Measurements from ENCODE around the gene RACGAP1. TPM values are rescaled to one million over a fixed set of nuclear protein-coding genes. Genes with fewer than 3 reads are reported as not detected.

The RACGAP1 gene
- total and polyA plus RNA-seq, 2 of the 4 experiments (the other 2 are of a cell fraction), result 37.9 to 110 TPM

GRCh38 chr12:49967777-49968250 is 57.5 kb downstream of the RACGAP1 start:
- Histone ChIP-seq H2BK120ac (ENCODE audit: low read depth, low read length) (no peak overlapping the region), H3K18ac (ENCODE audit: low read depth, low read length) (no peak overlapping the region), H3K27ac (ENCODE audit: insufficient read depth, low read length) (no peak overlapping the region), H2AFZ (replicated peaks; ENCODE audit: low read length, poor library complexity) (peak overlapping the region; percentile 95), H4K20me1 (ENCODE audit: insufficient read depth, low read length) (no peaks in the 10 kb centered on the region), H3K79me1 (ENCODE audit: low read depth in 1 of 2, low read length in 2 of 2) (no peaks in the 10 kb centered on the region), H2AK9ac (replicated peaks; ENCODE audit: low read depth, low read length, poor library complexity) (peak overlapping the region; percentile 86), H3K4me3 (ENCODE audit: insufficient read depth, low read depth, low read length) (peak overlapping the region; percentile 28; the same call in 1 of the 2 replicates), H4K91ac (ENCODE audit: insufficient read depth, low read depth, low read length) (no peak overlapping the region), H4K5ac (ENCODE audit: low read depth, low read length) (no peak overlapping the region), H2BK15ac (ENCODE audit: low read depth, low read length) (no peak overlapping the region), H3K4me1 (ENCODE audit: control insufficient read depth, insufficient read depth, low read length) (no peaks in the 10 kb centered on the region), H3K27me3 (ENCODE audit: control insufficient read depth, insufficient read depth, low read length) (peaks cover 86% of the 10 kb centered on the region), H2BK5ac (ENCODE audit: low read depth, low read length, poor library complexity, severe bottlenecking) (no peak overlapping the region), H3K9me3 (ENCODE audit: control insufficient read depth, insufficient read depth, low read length) (no peaks in the 10 kb centered on the region), H3K14ac (replicated peaks; ENCODE audit: low read depth, low read length) (no peak overlapping the region), H2AK5ac (ENCODE audit: low read depth, low read length) (no peak overlapping the region; the same call in 1 of the 2 replicates), H3K9me1 (ENCODE audit: insufficient read depth, low read length) (no peaks in the 10 kb centered on the region), H3K9ac (ENCODE audit: low read depth, low read length) (no peak overlapping the region), H4K8ac (ENCODE audit: low read depth in 2 of 2, low read length in 2 of 2) (no peak overlapping the region), H3K36me3 (ENCODE audit: control insufficient read depth, insufficient read depth, low read length) (no peaks in the 10 kb centered on the region), H3K23ac (ENCODE audit: low read depth, low read length) (no peak overlapping the region), H3K4me2 (ENCODE audit: low read depth, low read length) (peak overlapping the region; percentile 83), H3K56ac (ENCODE audit: extremely low read depth, insufficient read depth, low read length) (no peak overlapping the region), H2BK20ac (ENCODE audit: low read depth, low read length) (no peak overlapping the region), H3K4ac (ENCODE audit: low read depth, low read length) (no peak overlapping the region)
- no TSS peak for BruUV-seq (replicated peaks)
- intact Hi-C loops (cut with micrococcal nuclease), result loop anchor here (1.0 to 10.0 kb wide), 6 partner anchors 88 to 207 kb away; no protein-coding TSS in a partner anchor
- in situ Hi-C loops (cut with MboI; ENCODE audit: low sequenced_read_pairs), result loop anchor here (10.0 kb wide), 1 partner anchor 193 kb away; no protein-coding TSS in a partner anchor
- DNase-seq, result no peak
- CTCF ChIA-PET, result interaction anchor here (0.6 to 4.0 kb wide), 19 partner anchors 13 to 103 kb away, joined by 3 to 33 read pairs (median 6); no protein-coding TSS in a partner anchor
- POLR2A ChIA-PET (ENCODE audit: unreplicated experiment), result no interaction called here
- no peak; the same call in 1 of the 2 replicates for ATAC-seq (ENCODE audit: low read depth)
- 24% methylated on average over 8 of the region's 15 CpGs; no CpG with 5 or more reads in 1 of the 2 experiments for WGBS, 2 experiments (ENCODE audit: extremely low coverage in 2 of 2, insufficient read length in 1 of 2)
- no peak for TF ChIP-seq MAZ (IDR thresholded peaks at IDR 0.05; ENCODE audit: borderline replicate concordance, low read depth, low read length)
- no peak for TF ChIP-seq RFX5 (IDR thresholded peaks at IDR 0.05; ENCODE audit: low read depth, low read length)
- dilution Hi-C loops (cut with HindIII; ENCODE audit: low sequenced_read_pairs, unreplicated experiment), result no loop called here

Data from IMR-90 (cell line).